Muscle of arm (tissue), 14 donors: ENCODE results near the gene PLEKHJ1. TPM values are rescaled to one million over a fixed set of nuclear protein-coding genes. Genes with fewer than 3 reads are reported as not detected.
"Not testable (repeated sequence)": the region's sequence is repeated elsewhere in the genome, so short reads cannot be mapped to it uniquely, and the experiment has no call there.

Experiments
- DNase-seq: peaks from one replicate; pipeline ENCODE4 v3.0.0-alpha.2; 2013
- long read RNA-seq, 11 donors: transcript quantifications; one replicate each; lab custom pipeline, GENCODE V29; 2026
- polyA plus RNA-seq, 12 donors: library from polyadenylated mRNA; unstranded; fragments of 120-200 nt; gene quantifications; one replicate each; pipeline ENCODE4 v1.2.1, GENCODE V29; 2013; ENCODE audit not compliant: insufficient read length in 12 of 12

The PLEKHJ1 gene
- 100 to 1,000 TPM in 1 of 12 donors, 10 to 100 TPM in 10, not detected in 1; 41.5 to 161 (median 54.8) TPM for polyA plus RNA-seq
- long read RNA-seq, donor 1, transcript PLEKHJ1-201 (6 exons, 1,206 nt): major isoform, 64 of 113 reads
- long read RNA-seq, donor 1, transcript PLEKHJ1-206 (5 exons, 1,311 nt): minor isoform, 10 of 113 reads
- long read RNA-seq, donor 1, partial matches to known transcripts: 31 of 113 reads
- long read RNA-seq, donor 1, other reads (novel, unspliced or antisense): 0 of 113 reads
- long read RNA-seq, donor 2, transcript PLEKHJ1-201 (6 exons, 1,206 nt): major isoform, 44 of 197 reads
- long read RNA-seq, donor 2, partial matches to known transcripts: 126 of 197 reads
- long read RNA-seq, donor 2, other reads (novel, unspliced or antisense): 23 of 197 reads
- long read RNA-seq, donor 3, transcript PLEKHJ1-201 (6 exons, 1,206 nt): major isoform, 23 of 45 reads
- long read RNA-seq, donor 3, partial matches to known transcripts: 0 of 45 reads
- long read RNA-seq, donor 3, other reads (novel, unspliced or antisense): 20 of 45 reads
- long read RNA-seq, donor 4, transcript PLEKHJ1-201 (6 exons, 1,206 nt): major isoform, 18 of 19 reads
- long read RNA-seq, donor 4, partial matches to known transcripts: 0 of 19 reads
- long read RNA-seq, donor 4, other reads (novel, unspliced or antisense): 0 of 19 reads
- long read RNA-seq, donor 5, transcript PLEKHJ1-201 (6 exons, 1,206 nt): major isoform, 79 of 282 reads
- long read RNA-seq, donor 5, partial matches to known transcripts: 133 of 282 reads
- long read RNA-seq, donor 5, other reads (novel, unspliced or antisense): 60 of 282 reads
- long read RNA-seq, donor 6, transcript PLEKHJ1-201 (6 exons, 1,206 nt): major isoform, 20 of 23 reads
- long read RNA-seq, donor 6, partial matches to known transcripts: 0 of 23 reads
- long read RNA-seq, donor 6, other reads (novel, unspliced or antisense): 0 of 23 reads
- long read RNA-seq, donor 7, transcript PLEKHJ1-201 (6 exons, 1,206 nt): major isoform, 20 of 25 reads
- long read RNA-seq, donor 7, partial matches to known transcripts: 0 of 25 reads
- long read RNA-seq, donor 7, other reads (novel, unspliced or antisense): 0 of 25 reads
- long read RNA-seq, donor 8, transcript PLEKHJ1-201 (6 exons, 1,206 nt): major isoform, 48 of 61 reads
- long read RNA-seq, donor 8, partial matches to known transcripts: 0 of 61 reads
- long read RNA-seq, donor 8, other reads (novel, unspliced or antisense): 6 of 61 reads
- long read RNA-seq, donor 9, transcript PLEKHJ1-201 (6 exons, 1,206 nt): major isoform, 29 of 70 reads
- long read RNA-seq, donor 9, partial matches to known transcripts: 36 of 70 reads
- long read RNA-seq, donor 9, other reads (novel, unspliced or antisense): 0 of 70 reads
- long read RNA-seq, donor 10, transcript PLEKHJ1-201 (6 exons, 1,206 nt): major isoform, 36 of 44 reads
- long read RNA-seq, donor 10, partial matches to known transcripts: 0 of 44 reads
- long read RNA-seq, donor 10, other reads (novel, unspliced or antisense): 5 of 44 reads
- long read RNA-seq, donor 11, transcript PLEKHJ1-201 (6 exons, 1,206 nt): major isoform, 38 of 50 reads
- long read RNA-seq, donor 11, partial matches to known transcripts: 0 of 50 reads
- long read RNA-seq, donor 11, other reads (novel, unspliced or antisense): 8 of 50 reads

GRCh38 chr19:2236314-2237050 is at the start of gene PLEKHJ1, which contains the start of gene SF3A2:
Gene PLEKHJ1 (minus strand): TSS chr19:2236329. CDS start chr19:2236248, 81 bp downstream.
Gene SF3A2 (plus strand): TSS chr19:2236824. CDS start chr19:2243419, 6,595 bp downstream.
- DNase-seq: peak; percentile 99

- DNase-seq: no peak
Observed at GRCh38 chr19:2283835-2284507, 47.8 kb upstream of the PLEKHJ1 start.

GRCh38 chr19:2282862-2283237 is 46.7 kb upstream of the PLEKHJ1 start:
- no peak for DNase-seq

- DNase-seq: peak; percentile 52
Observed at GRCh38 chr19:2282062-2282861, 46.1 kb upstream of the PLEKHJ1 start, which contains the start of gene PEAK3. Gene PEAK3 (minus strand): TSS chr19:2282175. CDS start chr19:2280931, 1,244 bp downstream.

GRCh38 chr19:2281265-2282061 is 45.3 kb upstream of the PLEKHJ1 start:
- not testable (repeated sequence) for DNase-seq

- no peak for DNase-seq
Observed at GRCh38 chr19:2280633-2281264, 44.6 kb upstream of the PLEKHJ1 start.

- no peak for DNase-seq
Observed at GRCh38 chr19:2278459-2279158, 42.5 kb upstream of the PLEKHJ1 start.

- no peak for DNase-seq
Observed at GRCh38 chr19:2277138-2277537, 41.0 kb upstream of the PLEKHJ1 start.

GRCh38 chr19:2276429-2276986 is 40.4 kb upstream of the PLEKHJ1 start:
- DNase-seq: no peak

GRCh38 chr19:2275588-2276428 is 39.7 kb upstream of the PLEKHJ1 start:
- DNase-seq: no peak

- peak; percentile 66 for DNase-seq
Observed at GRCh38 chr19:2274931-2275535, 38.9 kb upstream of the PLEKHJ1 start.

- no peak for DNase-seq
Observed at GRCh38 chr19:2274185-2274711, 38.1 kb upstream of the PLEKHJ1 start.

GRCh38 chr19:2273356-2274184 is 37.4 kb upstream of the PLEKHJ1 start:
- DNase-seq: peak; percentile 81
